ENCODE measurements around the gene BTG2.

The BTG2 gene

DNA sequence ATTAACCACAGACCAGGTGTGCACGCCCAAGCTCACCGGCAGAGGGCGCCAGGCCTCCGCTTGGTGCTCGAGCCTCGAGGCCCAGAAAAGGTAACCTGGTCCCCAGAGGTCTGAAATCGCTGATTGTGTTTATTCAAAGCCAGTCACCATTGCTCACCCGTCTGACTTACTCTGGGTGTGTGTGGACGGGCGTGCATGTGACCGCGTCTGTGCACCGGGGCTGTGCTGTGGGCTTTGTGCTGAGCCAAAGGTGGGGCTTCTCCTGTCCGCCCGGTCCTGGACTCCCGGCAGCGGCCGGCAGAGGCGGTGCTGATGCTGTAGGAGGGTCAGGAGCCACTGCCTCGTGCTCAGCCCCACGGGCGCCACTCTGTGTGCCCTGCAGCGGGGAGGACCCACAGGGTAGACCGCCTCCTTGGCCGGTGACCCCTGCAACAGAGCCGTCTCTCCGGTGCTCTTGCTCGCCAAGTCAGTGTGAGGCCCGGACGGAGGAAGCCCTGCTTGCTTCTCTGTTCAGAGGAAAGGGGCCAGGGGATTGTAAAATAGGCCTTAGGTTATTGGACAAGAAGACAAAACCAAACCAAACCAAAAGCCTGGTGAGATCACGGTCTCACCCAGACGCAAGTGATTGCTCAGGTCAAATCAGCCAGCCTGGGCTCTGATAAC is 32.0 kb upstream of the BTG2 start:
- peak overlapping the region; percentile 56; the same call in 1 of the 2 replicates for H3K27ac ChIP-seq
- TF ChIP-seq, protein P1, sequence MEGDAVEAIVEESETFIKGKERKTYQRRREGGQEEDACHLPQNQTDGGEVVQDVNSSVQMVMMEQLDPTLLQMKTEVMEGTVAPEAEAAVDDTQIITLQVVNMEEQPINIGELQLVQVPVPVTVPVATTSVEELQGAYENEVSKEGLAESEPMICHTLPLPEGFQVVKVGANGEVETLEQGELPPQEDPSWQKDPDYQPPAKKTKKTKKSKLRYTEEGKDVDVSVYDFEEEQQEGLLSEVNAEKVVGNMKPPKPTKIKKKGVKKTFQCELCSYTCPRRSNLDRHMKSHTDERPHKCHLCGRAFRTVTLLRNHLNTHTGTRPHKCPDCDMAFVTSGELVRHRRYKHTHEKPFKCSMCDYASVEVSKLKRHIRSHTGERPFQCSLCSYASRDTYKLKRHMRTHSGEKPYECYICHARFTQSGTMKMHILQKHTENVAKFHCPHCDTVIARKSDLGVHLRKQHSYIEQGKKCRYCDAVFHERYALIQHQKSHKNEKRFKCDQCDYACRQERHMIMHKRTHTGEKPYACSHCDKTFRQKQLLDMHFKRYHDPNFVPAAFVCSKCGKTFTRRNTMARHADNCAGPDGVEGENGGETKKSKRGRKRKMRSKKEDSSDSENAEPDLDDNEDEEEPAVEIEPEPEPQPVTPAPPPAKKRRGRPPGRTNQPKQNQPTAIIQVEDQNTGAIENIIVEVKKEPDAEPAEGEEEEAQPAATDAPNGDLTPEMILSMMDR (conservative IDR thresholded peaks at IDR 0.05), result peak; percentile 97

DNA sequence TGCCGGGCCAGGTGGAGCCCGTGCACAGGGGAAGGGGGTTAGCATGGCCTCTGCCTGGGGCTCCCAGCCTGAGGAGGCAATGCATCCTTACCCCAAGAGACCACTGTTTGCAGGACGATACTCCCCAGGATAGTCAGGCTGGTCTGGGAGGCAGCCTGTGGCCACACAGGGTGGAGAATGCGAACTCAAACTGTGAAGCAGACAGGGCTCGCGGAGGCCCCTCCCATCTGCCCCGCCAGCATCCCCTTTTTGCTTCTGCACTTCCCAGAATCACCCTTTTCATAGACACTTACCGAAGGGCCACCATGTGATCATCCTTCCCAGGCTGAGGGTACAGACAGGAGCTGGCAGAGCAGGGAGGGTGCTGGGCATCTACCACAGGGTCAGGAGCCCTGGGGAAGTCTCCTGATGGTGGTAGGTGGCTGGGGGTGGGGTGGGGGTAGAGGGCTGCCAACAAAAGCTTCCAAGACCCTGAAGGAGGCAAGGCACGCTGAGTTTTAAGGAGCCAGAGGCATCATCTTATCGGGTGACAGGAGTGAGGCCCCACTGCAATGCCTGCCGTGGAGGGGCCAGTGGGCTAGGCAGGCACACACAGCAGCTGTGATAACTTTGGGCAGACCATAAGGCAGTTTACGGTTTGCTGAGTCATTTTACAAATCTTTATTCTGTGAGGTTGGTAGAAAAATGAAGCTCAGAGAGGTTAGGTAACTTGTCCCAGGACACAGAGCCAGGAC is 31.3 kb upstream of the BTG2 start:
- TF ChIP-seq, protein P1 (conservative IDR thresholded peaks at IDR 0.05), result no peak
- H3K27ac ChIP-seq, result peak overlapping the region; percentile 56; the same call in 1 of the 2 replicates

DNA sequence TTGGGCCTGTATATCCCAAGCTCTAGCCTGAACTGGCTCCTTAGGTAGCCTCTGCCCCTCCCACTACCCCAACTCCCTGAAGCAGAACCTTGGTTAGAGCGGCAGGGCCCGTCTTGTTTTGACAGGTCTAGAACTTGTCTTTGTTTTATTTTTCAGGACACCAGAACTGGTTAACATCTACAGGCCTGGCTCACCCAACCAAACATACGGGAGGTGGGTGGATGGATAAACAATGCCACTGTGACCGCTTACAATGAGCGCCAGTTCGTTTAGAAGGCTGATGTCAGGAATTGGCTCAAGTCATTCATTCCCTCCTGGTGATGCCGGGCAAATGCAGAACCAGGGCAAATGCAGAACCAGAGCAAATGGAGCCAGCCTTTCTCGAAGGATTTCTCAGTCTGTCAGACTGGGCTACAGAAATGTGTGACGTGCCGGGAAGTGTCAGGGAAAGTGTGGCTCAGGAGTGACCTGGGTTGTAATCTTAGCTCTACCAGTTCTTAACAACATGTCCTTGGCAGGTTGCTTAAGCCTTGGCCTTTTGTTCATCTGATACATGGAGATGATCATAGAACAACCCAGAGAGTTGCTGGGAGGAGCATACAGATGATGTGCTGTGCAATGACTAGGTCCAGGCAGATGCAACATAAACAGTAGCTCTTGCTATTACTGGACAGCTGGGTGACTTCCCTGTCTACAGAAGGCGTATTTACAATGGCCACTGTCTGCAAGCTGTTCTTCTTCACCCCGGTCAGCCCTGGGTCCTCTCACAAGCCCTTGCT is 30.5 kb upstream of the BTG2 start:
- TF ChIP-seq, protein P1 (conservative IDR thresholded peaks at IDR 0.05), result no peak
- no peak overlapping the region for H3K27ac ChIP-seq

DNA sequence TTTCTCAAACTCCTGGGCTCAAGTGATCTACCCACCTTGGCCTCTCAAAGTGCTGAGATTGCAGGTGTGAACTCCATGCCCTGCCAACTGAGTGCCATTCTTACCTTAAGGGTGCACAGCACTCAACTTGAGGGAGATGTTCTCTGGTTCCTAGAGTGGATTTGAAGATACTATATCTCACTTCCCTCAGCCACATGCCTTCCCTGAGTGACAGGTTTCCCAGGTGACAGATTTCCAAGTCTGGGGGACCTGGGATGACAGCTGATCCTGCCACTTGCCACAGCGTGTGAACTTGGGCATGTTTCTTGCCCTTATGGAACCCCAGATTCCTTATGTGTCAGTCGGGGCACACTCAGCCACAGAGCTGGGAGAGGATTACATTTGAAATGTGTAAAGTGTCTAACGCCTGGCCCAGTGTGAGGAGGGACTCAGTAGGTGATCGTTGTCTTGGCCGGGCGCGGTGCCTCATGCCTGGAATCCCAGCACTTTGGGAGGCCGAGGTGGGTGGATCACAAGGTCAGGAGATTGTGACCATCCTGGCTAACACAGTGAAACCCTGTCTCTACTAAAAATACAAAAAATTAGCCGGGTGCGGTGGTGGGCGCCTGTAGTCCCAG is 29.6 kb upstream of the BTG2 start:
- TF ChIP-seq, protein P1 (conservative IDR thresholded peaks at IDR 0.05), result no peak
- H3K27ac ChIP-seq, result no peak overlapping the region

DNA sequence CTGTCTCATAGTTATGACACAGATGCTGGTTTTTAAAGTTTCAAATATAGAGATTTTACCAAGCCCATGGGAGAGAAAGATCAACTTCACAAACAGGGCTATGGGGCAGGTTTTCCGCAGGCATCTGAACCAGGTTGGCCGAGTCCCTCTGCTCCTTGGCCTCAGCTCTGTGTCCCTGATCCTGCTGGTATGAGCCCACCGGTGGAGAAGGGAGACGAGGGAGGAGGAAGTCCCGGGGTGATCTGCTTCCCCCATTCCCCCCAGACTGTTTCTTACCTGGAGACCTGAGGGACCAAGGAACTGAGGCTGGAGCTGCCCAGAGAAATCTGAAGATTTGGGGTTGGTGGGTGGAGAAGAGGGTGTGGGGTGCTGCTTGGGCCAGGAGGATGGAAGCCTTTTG is 28.9 kb upstream of the BTG2 start:
- H3K27ac ChIP-seq, result no peak overlapping the region
- TF ChIP-seq, protein P1 (conservative IDR thresholded peaks at IDR 0.05), result no peak

DNA sequence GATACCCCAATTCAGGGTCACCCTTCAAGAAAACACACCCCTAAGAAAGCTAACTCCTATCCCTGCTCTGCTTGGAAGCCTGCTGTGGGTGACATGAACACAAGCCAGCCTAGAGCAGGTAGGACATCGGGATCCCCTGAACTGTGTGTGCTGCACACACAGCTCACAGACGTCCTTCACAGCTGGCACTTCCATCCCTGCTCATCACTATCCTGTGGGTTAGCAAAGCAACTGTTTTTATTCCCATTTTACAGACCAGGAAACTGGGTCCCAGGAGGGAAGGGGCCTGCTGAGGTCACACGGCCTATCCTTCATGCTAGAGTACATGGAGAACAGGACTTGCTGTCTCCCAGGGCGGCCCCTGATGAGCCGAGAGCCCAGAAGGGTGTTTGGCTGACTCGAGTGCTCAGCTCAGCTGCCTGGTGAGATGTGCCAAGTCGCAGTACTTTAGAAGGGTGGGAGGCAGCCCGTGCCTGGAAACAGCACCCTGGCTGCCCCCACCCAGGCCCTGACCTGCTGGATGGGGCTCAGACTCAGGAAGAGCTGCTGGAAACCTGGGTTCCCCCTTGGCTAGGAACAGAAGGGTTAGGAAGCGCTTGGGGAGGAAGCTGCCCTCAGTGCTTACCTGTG is 28.3 kb upstream of the BTG2 start:
- TF ChIP-seq, protein P1 (conservative IDR thresholded peaks at IDR 0.05), result no peak
- no peak overlapping the region for H3K27ac ChIP-seq
